K562 (cell line): ENCODE results near the gene COL4A1.

Source experiments
- CTCF ChIP-seq, 3 experiments: IDR thresholded peaks in 2 of 3; conservative IDR thresholded peaks in 1 of 3; 2 replicates each; pipeline ENCODE4 v1.5.1; 2011 to 2012; ENCODE audit warnings: low read length in 3 of 3, mild to moderate bottlenecking in 3 of 3, control low read depth in 2 of 3, improper control_type of control experiment in 1 of 3, inconsistent platforms in 1 of 3, low read depth in 1 of 3, mixed read lengths in 1 of 3, moderate library complexity in 1 of 3; ENCODE audit not compliant: insufficient read depth in 2 of 3
- PML ChIP-seq: IDR thresholded peaks from 2 replicates; pipeline ENCODE4 v1.6.1; 2012; ENCODE audit warnings: low read length, inconsistent platforms
- PREB ChIP-seq: sonication (generic); formaldehyde crosslinking; IDR thresholded peaks from 2 replicates; pipeline ENCODE4 v1.8.1; 2023; ENCODE audit warnings: mild to moderate bottlenecking, missing genetic modification reagents
- SMAD3 ChIP-seq: fragments of 450-650 bp; formaldehyde crosslinking; conservative IDR thresholded peaks from 2 replicates; pipeline ENCODE4 v1.4.0; 2020; ENCODE audit warnings: mild to moderate bottlenecking
- ZBTB33 ChIP-seq: sonication (generic); formaldehyde crosslinking; IDR thresholded peaks from 2 replicates; pipeline ENCODE4 v1.8.1; 2023; ENCODE audit warnings: mild to moderate bottlenecking, missing genetic modification reagents

GRCh38 chr13:110240943-110241342 lies 66.0 kb downstream of the COL4A1 start:
- no peak for TF ChIP-seq ZBTB33 (CRISPR knock-in tag)
- TF ChIP-seq PREB (CRISPR knock-in tag) = no peak
- TF ChIP-seq CTCF (IDR thresholded peaks at IDR 0.05 in 2 of 3, conservative IDR thresholded peaks at IDR 0.05 in 1 of 3; ENCODE audit: insufficient read depth in 2 of 3, low read depth in 1 of 3, low read length in 3 of 3) = no peak
- TF ChIP-seq SMAD3 (CRISPR knock-in tag) = no peak
- no peak for TF ChIP-seq PML
